PC-9 (cell line): ENCODE data around the gene ELMO1. TPM values are rescaled to one million over a fixed set of nuclear protein-coding genes. Genes with fewer than 3 reads are reported as not detected.

Experiments used
- BruUV-seq: library from RNA; stranded (reverse); fragments of 400-500 nt; replicated peaks from 2 replicates; lab custom pipeline; 2021; lab: Mats Ljungman, UMichigan
- CTCF ChIA-PET: fragments of 300-600 bp; sonication (Branson Sonifier 250); formaldehyde crosslinking; loops from one replicate; lab custom pipeline; 2022; ENCODE audit warnings: antibody characterized with exemption; lab: Charles Lee
- POLR2A ChIA-PET: fragments of 300-600 bp; sonication (Branson Sonifier 250); formaldehyde crosslinking; loops from one replicate; lab custom pipeline; 2022; ENCODE audit warnings: antibody characterized with exemption; ENCODE audit not compliant: unreplicated experiment; lab: Charles Lee
- DNase-seq, 2 experiments: peaks; one replicate each; pipeline versions ENCODE4 v3.0.0 to v3.0.0-alpha.2; 2015 to 2022; ENCODE audit warnings: mixed read lengths in 1 of 2
- H2AFZ ChIP-seq: fragments of 200-600 bp; sonication (generic); 2 replicates; pipeline ENCODE4 v1.8.1; 2017; ENCODE audit warnings: antibody characterized with exemption
- H3F3A ChIP-seq: fragments of 200-600 bp; sonication (generic); 2 replicates; pipeline ENCODE4 v1.8.1; 2017; ENCODE audit warnings: antibody characterized with exemption, mild to moderate bottlenecking, low read depth; ENCODE audit not compliant: insufficient read depth
- H3K27ac ChIP-seq: fragments of 200-600 bp; sonication (generic); 2 replicates; pipeline ENCODE4 v1.6.1; 2016; ENCODE audit warnings: mixed run types
- H3K27me3 ChIP-seq: fragments of 200-600 bp; sonication (generic); 2 replicates; pipeline ENCODE4 v1.6.1; 2016; ENCODE audit warnings: low read depth, mixed run types; ENCODE audit not compliant: insufficient read depth
- H3K36me3 ChIP-seq: fragments of 200-600 bp; sonication (generic); 2 replicates; pipeline ENCODE4 v1.6.1; 2016; ENCODE audit warnings: low read depth, mixed run types
- H3K4me1 ChIP-seq: fragments of 200-600 bp; sonication (generic); replicated peaks from 2 replicates; pipeline ENCODE4 v1.6.1; 2016; ENCODE audit warnings: mixed run types; ENCODE audit not compliant: insufficient read depth
- H3K4me2 ChIP-seq: fragments of 200-600 bp; sonication (generic); 2 replicates; pipeline ENCODE4 v1.6.1; 2017; ENCODE audit warnings: mixed run types
- H3K4me3 ChIP-seq: fragments of 200-600 bp; sonication (generic); 2 replicates; pipeline ENCODE4 v1.6.1; 2016; ENCODE audit warnings: mixed run types
- H3K79me2 ChIP-seq: fragments of 200-600 bp; sonication (generic); 2 replicates; pipeline ENCODE4 v1.6.1; 2017; ENCODE audit warnings: low read depth, mixed run types
- H3K9me2 ChIP-seq: fragments of 200-600 bp; sonication (generic); 2 replicates; pipeline ENCODE4 v1.8.1; 2017; ENCODE audit warnings: mild to moderate bottlenecking; ENCODE audit not compliant: insufficient read depth
- H3K9me3 ChIP-seq: fragments of 200-600 bp; sonication (generic); 2 replicates; pipeline ENCODE4 v1.8.1; 2016; ENCODE audit warnings: low read depth; ENCODE audit not compliant: insufficient read depth
- H4K20me1 ChIP-seq: fragments of 200-600 bp; sonication (generic); 2 replicates; pipeline ENCODE4 v1.8.1; 2017; ENCODE audit not compliant: insufficient read depth
- CTCF ChIP-seq: fragments of 200-600 bp; sonication (generic); conservative IDR thresholded peaks from 2 replicates; pipeline ENCODE4 v1.6.1; 2017; ENCODE audit warnings: mixed run types, antibody characterized with exemption, mild to moderate bottlenecking, moderate library complexity
- EZH2 ChIP-seq: fragments of 200-600 bp; sonication (generic); IDR thresholded peaks from 2 replicates; pipeline ENCODE4 v1.8.0; 2017; ENCODE audit warnings: antibody characterized with exemption, low read depth
- intact Hi-C: fragments of 100-400 bp; cut with micrococcal nuclease; formaldehyde crosslinking; loops from one replicate; pipeline ENCODE4 v1.10.0; 2022; ENCODE audit not compliant: unreplicated experiment
- total RNA-seq: library from RNA; stranded (reverse); gene quantifications from 2 replicates; pipeline ENCODE4 v1.2.3, GENCODE V29; 2021

The ELMO1 gene
- total RNA-seq, 1 experiment from 2014 or later = 4.8 TPM

GRCh38 chr7:37234334-37234733 is 214.3 kb downstream of the ELMO1 start:
- Histone ChIP-seq H3K27ac (no peak overlapping the region), H2AFZ (no peak overlapping the region), H3K27me3 (peaks cover 13% of the 10 kb centered on the region), H4K20me1 (no peaks in the 10 kb centered on the region), H3K4me1 (no peaks in the 10 kb centered on the region), H3K9me3 (no peaks in the 10 kb centered on the region), H3K79me2 (no peaks in the 10 kb centered on the region), H3K9me2 (no peaks in the 10 kb centered on the region), H3F3A (no peaks in the 10 kb centered on the region), H3K4me2 (no peak overlapping the region), H3K4me3 (no peak overlapping the region), H3K36me3 (no peaks in the 10 kb centered on the region)
- POLR2A ChIA-PET = no interaction called here
- BruUV-seq = no TSS peak
- intact Hi-C loops = loop anchor here (2.0 to 5.0 kb wide), 2 partner anchors 263 to 276 kb away; no protein-coding TSS in a partner anchor
- no peak for TF ChIP-seq CTCF
- no peak for TF ChIP-seq EZH2
- CTCF ChIA-PET = interaction anchor here (0.6 to 0.9 kb wide), 2 partner anchors 475 to 499 kb away, joined by 3 read pairs; no protein-coding TSS in a partner anchor
- no peak for DNase-seq

- Histone ChIP-seq H3K27ac (no peak overlapping the region), H2AFZ (no peak overlapping the region), H3K27me3 (peaks cover 32% of the 10 kb centered on the region), H3F3A (no peaks in the 10 kb centered on the region), H3K4me3 (no peak overlapping the region), H3K9me3 (no peaks in the 10 kb centered on the region), H3K79me2 (no peaks in the 10 kb centered on the region), H3K4me1 (no peaks in the 10 kb centered on the region), H3K4me2 (no peak overlapping the region), H3K9me2 (no peaks in the 10 kb centered on the region), H4K20me1 (no peaks in the 10 kb centered on the region), H3K36me3 (no peaks in the 10 kb centered on the region)
- intact Hi-C loops = loop anchor here (5.0 kb wide), 1 partner anchor 266 kb away; no protein-coding TSS in a partner anchor
- BruUV-seq = no TSS peak
- ChIA-PET CTCF (no interaction called here), POLR2A (no interaction called here)
- TF ChIP-seq CTCF = no peak
- TF ChIP-seq EZH2 = no peak
- no peak for DNase-seq
Measured at GRCh38 chr7:37231613-37232012, 217.1 kb downstream of the ELMO1 start.

GRCh38 chr7:37230221-37230620 is 218.4 kb downstream of the ELMO1 start:
- no peak overlapping the region for H2AFZ ChIP-seq
- H3K9me2 ChIP-seq = no peaks in the 10 kb centered on the region
- no peaks in the 10 kb centered on the region for H3K79me2 ChIP-seq
- peaks cover 46% of the 10 kb centered on the region for H3K27me3 ChIP-seq
- ChIA-PET CTCF (no interaction called here), POLR2A (no interaction called here)
- no TSS peak for BruUV-seq
- no peak for DNase-seq
- intact Hi-C loops = loop anchor here (5.0 kb wide), 1 partner anchor 267 kb away; no protein-coding TSS in a partner anchor
- no peaks in the 10 kb centered on the region for H4K20me1 ChIP-seq
- no peak overlapping the region for H3K4me3 ChIP-seq
- no peak for TF ChIP-seq EZH2
- TF ChIP-seq CTCF = no peak
- no peaks in the 10 kb centered on the region for H3K4me1 ChIP-seq
- no peaks in the 10 kb centered on the region for H3F3A ChIP-seq
- no peaks in the 10 kb centered on the region for H3K9me3 ChIP-seq
- H3K4me2 ChIP-seq = no peak overlapping the region
- no peaks in the 10 kb centered on the region for H3K36me3 ChIP-seq
- no peak overlapping the region for H3K27ac ChIP-seq
